Body of pancreas (tissue), 4 donors: ENCODE results near the gene TCOF1.

Experiments
- CTCF ChIP-seq, 7 experiments: fragments of 450-650 bp in 4 of 7; fragments of 200-600 bp in 3 of 7; sonication (generic) in 3 of 7; IDR thresholded peaks; one replicate each; pipeline ENCODE4 v1.5.1; 2016 to 2019; ENCODE audit warnings: antibody characterized with exemption in 7 of 7
- POLR2A ChIP-seq, 3 donors: fragments of 450-650 bp; IDR thresholded peaks; one replicate each; pipeline ENCODE4 v1.6.1; 2016; ENCODE audit warnings: antibody characterized with exemption in 3 of 3, mild to moderate bottlenecking in 2 of 3

GRCh38 chr5:150444770-150445169 is 87.3 kb downstream of the TCOF1 start:
- TF ChIP-seq CTCF (IDR thresholded peaks at IDR 0.05) (no peak), POLR2A (IDR thresholded peaks at IDR 0.05) (no peak)
